HepG2 (cell line): ENCODE results near the gene SKIL.

ENCODE experiments used
- CTCF ChIP-seq: sonication (generic); formaldehyde crosslinking; IDR thresholded peaks from 2 replicates; pipeline ENCODE4 v1.5.0; 2020; ENCODE audit warnings: mild to moderate bottlenecking, missing genetic modification reagents, moderate library complexity
- HCFC1 ChIP-seq: fragments of 150-350 bp; IDR thresholded peaks from 2 replicates; pipeline ENCODE4 v1.6.1; 2014; ENCODE audit warnings: low read depth, low read length
- NFE2L2 ChIP-seq: fragments of 150-350 bp; IDR thresholded peaks from 2 replicates; pipeline ENCODE4 v1.6.1; 2014; ENCODE audit warnings: low read length
- NR1H2 ChIP-seq: sonication (generic); formaldehyde crosslinking; IDR thresholded peaks from 2 replicates; pipeline ENCODE4 v1.8.1; 2022; ENCODE audit warnings: low read depth, missing genetic modification reagents, borderline replicate concordance
- SUZ12 ChIP-seq: fragments of 150-350 bp; IDR thresholded peaks from 2 replicates; pipeline ENCODE4 v1.6.1; 2014; ENCODE audit warnings: low read depth, low read length
- ZBTB7A ChIP-seq: sonication (generic); formaldehyde crosslinking; IDR thresholded peaks from 2 replicates; pipeline ENCODE4 v1.8.0; 2022; ENCODE audit warnings: mild to moderate bottlenecking, missing genetic modification reagents
- ZNF263 ChIP-seq: sonication (generic); formaldehyde crosslinking; IDR thresholded peaks from 2 replicates; pipeline ENCODE4 v1.4.0; 2020; ENCODE audit warnings: missing genetic modification reagents
- TF ChIP-seq, protein P1 (sequence below): IDR thresholded peaks from 2 replicates; pipeline ENCODE4 v1.6.1; 2016; ENCODE audit warnings: control low read depth

DNA sequence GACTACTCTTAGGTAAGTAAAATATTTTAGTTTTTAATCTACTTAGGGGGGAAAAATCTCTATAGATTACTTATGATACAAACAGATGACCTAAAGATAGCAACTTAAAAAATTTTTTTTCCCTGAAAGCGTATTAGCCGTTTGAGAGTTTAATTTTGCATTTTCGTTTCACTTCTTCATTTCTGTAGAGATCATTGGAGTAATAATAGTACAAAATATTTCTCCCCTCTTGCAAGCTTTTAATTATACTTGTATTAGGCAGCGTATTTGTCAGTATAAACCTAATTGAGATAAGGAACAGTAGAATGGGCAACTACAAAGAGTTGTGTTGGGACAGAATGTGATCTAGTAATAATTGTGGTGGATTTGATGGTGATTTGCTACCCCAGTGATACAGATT, 10.3 kb downstream of the SKIL start:
- TF ChIP-seq ZNF263 (CRISPR knock-in tag), result no peak
- TF ChIP-seq SUZ12, result no peak
- no peak for TF ChIP-seq NR1H2
- TF ChIP-seq CTCF (CRISPR knock-in tag), result no peak
- no peak for TF ChIP-seq NFE2L2
- TF ChIP-seq HCFC1, result no peak
- TF ChIP-seq, protein P1, sequence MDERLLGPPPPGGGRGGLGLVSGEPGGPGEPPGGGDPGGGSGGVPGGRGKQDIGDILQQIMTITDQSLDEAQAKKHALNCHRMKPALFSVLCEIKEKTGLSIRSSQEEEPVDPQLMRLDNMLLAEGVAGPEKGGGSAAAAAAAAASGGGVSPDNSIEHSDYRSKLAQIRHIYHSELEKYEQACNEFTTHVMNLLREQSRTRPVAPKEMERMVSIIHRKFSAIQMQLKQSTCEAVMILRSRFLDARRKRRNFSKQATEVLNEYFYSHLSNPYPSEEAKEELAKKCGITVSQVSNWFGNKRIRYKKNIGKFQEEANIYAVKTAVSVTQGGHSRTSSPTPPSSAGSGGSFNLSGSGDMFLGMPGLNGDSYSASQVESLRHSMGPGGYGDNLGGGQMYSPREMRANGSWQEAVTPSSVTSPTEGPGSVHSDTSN (CRISPR knock-in tag), result no peak
- TF ChIP-seq ZBTB7A (CRISPR knock-in tag), result no peak
